ENCODE results near the gene FOS. TPM values are rescaled to one million over a fixed set of nuclear protein-coding genes. Genes with fewer than 3 reads are reported as not detected.

Gene FOS
- polyA plus RNA-seq, 1 donor from 2014 or later: 296 TPM

DNA sequence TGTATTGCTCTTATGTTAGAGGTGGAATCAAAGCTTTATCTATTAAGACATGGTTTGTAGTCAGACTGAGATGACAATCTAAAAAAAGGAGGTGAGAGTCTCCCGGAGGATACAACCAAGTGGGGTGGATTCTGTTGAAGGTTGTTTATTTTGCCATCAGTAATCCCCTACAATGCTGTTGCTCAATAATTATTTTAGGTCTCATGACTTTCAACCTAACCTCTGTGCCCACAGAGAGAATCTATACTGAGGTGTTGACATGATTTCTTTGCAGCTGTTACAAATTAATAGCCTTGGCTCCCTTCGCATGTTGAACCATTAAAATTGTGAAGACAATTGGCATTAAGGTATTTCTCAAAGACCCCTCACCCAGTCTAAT lies 28.7 kb upstream of the FOS start:
- H3K27ac ChIP-seq (ENCODE audit: low read length): no peak overlapping the region
- H3K4me3 ChIP-seq (ENCODE audit: low read length): no peak overlapping the region
- H2AFZ ChIP-seq (ENCODE audit: low read depth, low read length): no peak overlapping the region
- H3K9ac ChIP-seq (ENCODE audit: low read length): no peak overlapping the region
- no peak overlapping the region for H3K4me2 ChIP-seq (ENCODE audit: low read length)
- H3K9me2 ChIP-seq (ENCODE audit: insufficient read depth, low read length): no peaks in the 10 kb centered on the region
- H3K79me2 ChIP-seq (replicated peaks; ENCODE audit: insufficient read depth, low read length): no peaks in the 10 kb centered on the region
- no peaks in the 10 kb centered on the region for H3K36me3 ChIP-seq (ENCODE audit: insufficient read depth, low read length)
- H3F3A ChIP-seq (ENCODE audit: insufficient read depth, low read length, poor library complexity, severe bottlenecking): no peaks in the 10 kb centered on the region
- TF ChIP-seq EP300 (conservative IDR thresholded peaks at IDR 0.05; ENCODE audit: poor library complexity, severe bottlenecking): no peak
- no peak for TF ChIP-seq RAD21 (conservative IDR thresholded peaks at IDR 0.05)
- TF ChIP-seq EZH2 (IDR thresholded peaks at IDR 0.05; ENCODE audit: borderline replicate concordance, insufficient read depth, low read length, poor library complexity, severe bottlenecking): no peak
- TF ChIP-seq MXI1 (conservative IDR thresholded peaks at IDR 0.05; ENCODE audit: poor library complexity, severe bottlenecking): no peak
- TF ChIP-seq, protein P1, sequence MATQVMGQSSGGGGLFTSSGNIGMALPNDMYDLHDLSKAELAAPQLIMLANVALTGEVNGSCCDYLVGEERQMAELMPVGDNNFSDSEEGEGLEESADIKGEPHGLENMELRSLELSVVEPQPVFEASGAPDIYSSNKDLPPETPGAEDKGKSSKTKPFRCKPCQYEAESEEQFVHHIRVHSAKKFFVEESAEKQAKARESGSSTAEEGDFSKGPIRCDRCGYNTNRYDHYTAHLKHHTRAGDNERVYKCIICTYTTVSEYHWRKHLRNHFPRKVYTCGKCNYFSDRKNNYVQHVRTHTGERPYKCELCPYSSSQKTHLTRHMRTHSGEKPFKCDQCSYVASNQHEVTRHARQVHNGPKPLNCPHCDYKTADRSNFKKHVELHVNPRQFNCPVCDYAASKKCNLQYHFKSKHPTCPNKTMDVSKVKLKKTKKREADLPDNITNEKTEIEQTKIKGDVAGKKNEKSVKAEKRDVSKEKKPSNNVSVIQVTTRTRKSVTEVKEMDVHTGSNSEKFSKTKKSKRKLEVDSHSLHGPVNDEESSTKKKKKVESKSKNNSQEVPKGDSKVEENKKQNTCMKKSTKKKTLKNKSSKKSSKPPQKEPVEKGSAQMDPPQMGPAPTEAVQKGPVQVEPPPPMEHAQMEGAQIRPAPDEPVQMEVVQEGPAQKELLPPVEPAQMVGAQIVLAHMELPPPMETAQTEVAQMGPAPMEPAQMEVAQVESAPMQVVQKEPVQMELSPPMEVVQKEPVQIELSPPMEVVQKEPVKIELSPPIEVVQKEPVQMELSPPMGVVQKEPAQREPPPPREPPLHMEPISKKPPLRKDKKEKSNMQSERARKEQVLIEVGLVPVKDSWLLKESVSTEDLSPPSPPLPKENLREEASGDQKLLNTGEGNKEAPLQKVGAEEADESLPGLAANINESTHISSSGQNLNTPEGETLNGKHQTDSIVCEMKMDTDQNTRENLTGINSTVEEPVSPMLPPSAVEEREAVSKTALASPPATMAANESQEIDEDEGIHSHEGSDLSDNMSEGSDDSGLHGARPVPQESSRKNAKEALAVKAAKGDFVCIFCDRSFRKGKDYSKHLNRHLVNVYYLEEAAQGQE (IDR thresholded peaks at IDR 0.05; ENCODE audit: borderline replicate concordance): no peak
- TF ChIP-seq POLR2AphosphoS5 (IDR thresholded peaks at IDR 0.05): no peak
- no peak for TF ChIP-seq TAF1 (IDR thresholded peaks at IDR 0.05; ENCODE audit: low read depth)
- no peak for TF ChIP-seq SMC3 (conservative IDR thresholded peaks at IDR 0.05; ENCODE audit: poor library complexity)
- TF ChIP-seq, protein P2, sequence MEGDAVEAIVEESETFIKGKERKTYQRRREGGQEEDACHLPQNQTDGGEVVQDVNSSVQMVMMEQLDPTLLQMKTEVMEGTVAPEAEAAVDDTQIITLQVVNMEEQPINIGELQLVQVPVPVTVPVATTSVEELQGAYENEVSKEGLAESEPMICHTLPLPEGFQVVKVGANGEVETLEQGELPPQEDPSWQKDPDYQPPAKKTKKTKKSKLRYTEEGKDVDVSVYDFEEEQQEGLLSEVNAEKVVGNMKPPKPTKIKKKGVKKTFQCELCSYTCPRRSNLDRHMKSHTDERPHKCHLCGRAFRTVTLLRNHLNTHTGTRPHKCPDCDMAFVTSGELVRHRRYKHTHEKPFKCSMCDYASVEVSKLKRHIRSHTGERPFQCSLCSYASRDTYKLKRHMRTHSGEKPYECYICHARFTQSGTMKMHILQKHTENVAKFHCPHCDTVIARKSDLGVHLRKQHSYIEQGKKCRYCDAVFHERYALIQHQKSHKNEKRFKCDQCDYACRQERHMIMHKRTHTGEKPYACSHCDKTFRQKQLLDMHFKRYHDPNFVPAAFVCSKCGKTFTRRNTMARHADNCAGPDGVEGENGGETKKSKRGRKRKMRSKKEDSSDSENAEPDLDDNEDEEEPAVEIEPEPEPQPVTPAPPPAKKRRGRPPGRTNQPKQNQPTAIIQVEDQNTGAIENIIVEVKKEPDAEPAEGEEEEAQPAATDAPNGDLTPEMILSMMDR (IDR thresholded peaks at IDR 0.05; ENCODE audit: poor library complexity, severe bottlenecking): no peak
- no peaks in the 10 kb centered on the region for H3K9me3 ChIP-seq (ENCODE audit: low read length)
- no peaks in the 10 kb centered on the region for H3K27me3 ChIP-seq (ENCODE audit: insufficient read depth, low read depth, low read length)
- H4K20me1 ChIP-seq (ENCODE audit: insufficient read depth): no peaks in the 10 kb centered on the region

DNA sequence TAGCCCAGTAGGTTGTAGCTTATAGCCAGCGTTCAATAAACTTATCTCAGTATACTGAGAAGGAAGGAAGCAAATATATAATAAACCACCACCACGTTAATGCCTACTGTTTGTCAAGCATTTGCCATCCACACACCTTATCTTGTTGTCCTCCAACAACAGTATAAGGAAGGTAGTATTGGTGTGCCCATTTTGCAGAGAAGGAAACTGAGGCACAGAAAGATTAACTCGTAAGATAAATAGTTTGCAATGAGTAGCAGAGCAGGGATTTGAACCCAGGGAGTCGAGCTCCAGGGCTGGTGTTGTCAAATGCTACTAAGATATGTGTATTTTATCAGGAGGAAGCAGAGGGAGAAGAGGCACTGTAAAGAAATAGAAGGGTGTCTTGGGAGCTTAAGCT lies 27.8 kb upstream of the FOS start:
- H3K9me3 ChIP-seq (ENCODE audit: low read length): no peaks in the 10 kb centered on the region
- H3F3A ChIP-seq (ENCODE audit: insufficient read depth, low read length, poor library complexity, severe bottlenecking): no peaks in the 10 kb centered on the region
- H3K9me2 ChIP-seq (ENCODE audit: insufficient read depth, low read length): no peaks in the 10 kb centered on the region
- no peaks in the 10 kb centered on the region for H3K27me3 ChIP-seq (ENCODE audit: insufficient read depth, low read depth, low read length)
- H3K4me3 ChIP-seq (ENCODE audit: low read length): no peak overlapping the region
- H3K36me3 ChIP-seq (ENCODE audit: insufficient read depth, low read length): no peaks in the 10 kb centered on the region
- H3K4me2 ChIP-seq (ENCODE audit: low read length): no peak overlapping the region
- no peaks in the 10 kb centered on the region for H4K20me1 ChIP-seq (ENCODE audit: insufficient read depth)
- H3K27ac ChIP-seq (ENCODE audit: low read length): no peak overlapping the region
- H3K79me2 ChIP-seq (replicated peaks; ENCODE audit: insufficient read depth, low read length): no peaks in the 10 kb centered on the region
- H2AFZ ChIP-seq (ENCODE audit: low read depth, low read length): no peak overlapping the region
- H3K9ac ChIP-seq (ENCODE audit: low read length): no peak overlapping the region
- no peak for TF ChIP-seq EZH2 (IDR thresholded peaks at IDR 0.05; ENCODE audit: borderline replicate concordance, insufficient read depth, low read length, poor library complexity, severe bottlenecking)
- no peak for TF ChIP-seq SMC3 (conservative IDR thresholded peaks at IDR 0.05; ENCODE audit: poor library complexity)
- no peak for TF ChIP-seq TAF1 (IDR thresholded peaks at IDR 0.05; ENCODE audit: low read depth)
- no peak for TF ChIP-seq POLR2AphosphoS5 (IDR thresholded peaks at IDR 0.05)
- TF ChIP-seq, protein P2 (IDR thresholded peaks at IDR 0.05; ENCODE audit: poor library complexity, severe bottlenecking): no peak
- TF ChIP-seq MXI1 (conservative IDR thresholded peaks at IDR 0.05; ENCODE audit: poor library complexity, severe bottlenecking): no peak
- TF ChIP-seq RAD21 (conservative IDR thresholded peaks at IDR 0.05): no peak
- TF ChIP-seq EP300 (conservative IDR thresholded peaks at IDR 0.05; ENCODE audit: poor library complexity, severe bottlenecking): no peak
- TF ChIP-seq, protein P1 (IDR thresholded peaks at IDR 0.05; ENCODE audit: borderline replicate concordance): no peak
